Smooth muscle cell (in vitro differentiated cells): ENCODE measurements around the gene TMEM144. TPM values are rescaled to one million over a fixed set of nuclear protein-coding genes. Genes with fewer than 3 reads are reported as not detected.

Experiments
- DNase-seq: peaks from one replicate; lab custom pipeline; 2025; ENCODE audit not compliant: unreplicated experiment; lab: John Stamatoyannopoulos, UW
- H2AFZ ChIP-seq: fragments of 200-600 bp; sonication (generic); 2 replicates; pipeline ENCODE4 v1.6.0; 2016; ENCODE audit warnings: antibody characterized with exemption, low read depth, mild to moderate bottlenecking
- H3F3A ChIP-seq: fragments of 200-600 bp; sonication (generic); 2 replicates; pipeline ENCODE4 v1.6.0; 2017; ENCODE audit warnings: antibody characterized with exemption, low read depth
- H3K27ac ChIP-seq: fragments of 200-600 bp; sonication (generic); 2 replicates; pipeline ENCODE4 v1.5.1; 2016; ENCODE audit warnings: low read depth, mild to moderate bottlenecking
- H3K27me3 ChIP-seq: fragments of 200-600 bp; sonication (generic); 2 replicates; pipeline ENCODE4 v1.6.1; 2016; ENCODE audit warnings: low read depth, mild to moderate bottlenecking
- H3K36me3 ChIP-seq: fragments of 200-600 bp; sonication (generic); 2 replicates; pipeline ENCODE4 v1.5.1; 2016; ENCODE audit warnings: low read depth
- H3K4me1 ChIP-seq: fragments of 200-600 bp; sonication (generic); 2 replicates; pipeline ENCODE4 v1.5.1; 2016; ENCODE audit warnings: low read depth
- H3K4me2 ChIP-seq: fragments of 200-600 bp; sonication (generic); 2 replicates; pipeline ENCODE4 v1.6.0; 2016; ENCODE audit warnings: mild to moderate bottlenecking
- H3K4me3 ChIP-seq: fragments of 200-600 bp; sonication (generic); 2 replicates; pipeline ENCODE4 v1.5.1; 2016; ENCODE audit warnings: mild to moderate bottlenecking
- H3K79me2 ChIP-seq: fragments of 200-600 bp; sonication (generic); 2 replicates; pipeline ENCODE4 v1.6.0; 2016; ENCODE audit warnings: low read depth, mild to moderate bottlenecking
- H3K9ac ChIP-seq: fragments of 200-600 bp; sonication (generic); 2 replicates; pipeline ENCODE4 v1.6.0; 2016; ENCODE audit warnings: low read depth
- H3K9me3 ChIP-seq: fragments of 200-600 bp; sonication (generic); replicated peaks from 2 replicates; pipeline ENCODE4 v1.5.1; 2016; ENCODE audit warnings: low read depth
- H4K20me1 ChIP-seq: fragments of 200-600 bp; sonication (generic); 2 replicates; pipeline ENCODE4 v1.6.0; 2016; ENCODE audit warnings: low read depth
- WGBS: methylation state at CpG from one replicate; pipeline ENCODE4 v1.1.7; 2016; ENCODE audit warnings: low lambda C conversion rate; 5-methylcytosine and 5-hydroxymethylcytosine counted together
- polyA plus RNA-seq: library from polyadenylated mRNA; unstranded; fragments of >200 nt; fragmentation: Nextera tagmentation; extraction: Ambion mirVana; gene quantifications from 2 replicates; pipeline ENCODE4 v1.2.1, GENCODE V29; 2016
- total RNA-seq: library from RNA; depleted of rRNA; stranded (reverse); fragments of >200 nt; gene quantifications from 2 replicates; pipeline ENCODE4 v1.2.3, GENCODE V29; 2014
- TF ChIP-seq, protein P1 (sequence below): fragments of 200-600 bp; sonication (generic); IDR thresholded peaks from 2 replicates; pipeline ENCODE4 v1.5.1; 2017; ENCODE audit warnings: borderline replicate concordance, mild to moderate bottlenecking, antibody characterized with exemption; ENCODE audit not compliant: insufficient read depth, poor library complexity, severe bottlenecking

TMEM144 gene
- total and polyA plus RNA-seq, 2 experiments from 2014 or later, result 0.48 to 4.4 TPM

- no peak for DNase-seq
- H3K27ac ChIP-seq, result no peak overlapping the region
- WGBS, result 88% methylated on average over 3 of the region's 3 CpGs
Observed at GRCh38 chr4:158300012-158300411, 89.7 kb downstream of the TMEM144 start.

GRCh38 chr4:158302076-158302866 is 92.0 kb downstream of the TMEM144 start:
- Histone ChIP-seq H3K79me2 (no peaks in the 10 kb centered on the region), H3K4me3 (no peak overlapping the region), H3K27me3 (no peaks in the 10 kb centered on the region), H3K9me3 (no peaks in the 10 kb centered on the region), H3F3A (no peaks in the 10 kb centered on the region), H2AFZ (no peak overlapping the region), H3K4me1 (no peaks in the 10 kb centered on the region), H3K27ac (peak overlapping the region; percentile 65), H3K4me2 (no peak overlapping the region), H3K36me3 (no peaks in the 10 kb centered on the region), H3K9ac (no peak overlapping the region), H4K20me1 (no peaks in the 10 kb centered on the region)
- 57% methylated on average over 2 of the region's 2 CpGs for WGBS
- TF ChIP-seq, protein P1, sequence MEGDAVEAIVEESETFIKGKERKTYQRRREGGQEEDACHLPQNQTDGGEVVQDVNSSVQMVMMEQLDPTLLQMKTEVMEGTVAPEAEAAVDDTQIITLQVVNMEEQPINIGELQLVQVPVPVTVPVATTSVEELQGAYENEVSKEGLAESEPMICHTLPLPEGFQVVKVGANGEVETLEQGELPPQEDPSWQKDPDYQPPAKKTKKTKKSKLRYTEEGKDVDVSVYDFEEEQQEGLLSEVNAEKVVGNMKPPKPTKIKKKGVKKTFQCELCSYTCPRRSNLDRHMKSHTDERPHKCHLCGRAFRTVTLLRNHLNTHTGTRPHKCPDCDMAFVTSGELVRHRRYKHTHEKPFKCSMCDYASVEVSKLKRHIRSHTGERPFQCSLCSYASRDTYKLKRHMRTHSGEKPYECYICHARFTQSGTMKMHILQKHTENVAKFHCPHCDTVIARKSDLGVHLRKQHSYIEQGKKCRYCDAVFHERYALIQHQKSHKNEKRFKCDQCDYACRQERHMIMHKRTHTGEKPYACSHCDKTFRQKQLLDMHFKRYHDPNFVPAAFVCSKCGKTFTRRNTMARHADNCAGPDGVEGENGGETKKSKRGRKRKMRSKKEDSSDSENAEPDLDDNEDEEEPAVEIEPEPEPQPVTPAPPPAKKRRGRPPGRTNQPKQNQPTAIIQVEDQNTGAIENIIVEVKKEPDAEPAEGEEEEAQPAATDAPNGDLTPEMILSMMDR, result no peak
- no peak for DNase-seq

More at GRCh38 chr4:158300012-158300411, 89.7 kb downstream of the TMEM144 start:
- Histone ChIP-seq H3K27me3 (no peaks in the 10 kb centered on the region), H3K36me3 (no peaks in the 10 kb centered on the region), H2AFZ (no peak overlapping the region), H3K79me2 (no peaks in the 10 kb centered on the region), H3K9me3 (no peaks in the 10 kb centered on the region), H3K9ac (no peak overlapping the region), H3K4me3 (peak overlapping the region; percentile 13), H4K20me1 (no peaks in the 10 kb centered on the region), H3K4me1 (no peaks in the 10 kb centered on the region), H3F3A (no peaks in the 10 kb centered on the region), H3K4me2 (no peak overlapping the region)
- TF ChIP-seq, protein P1, result no peak

GRCh38 chr4:158304694-158305093 is 94.4 kb downstream of the TMEM144 start:
- DNase-seq, result no peak
- Histone ChIP-seq H3K27ac (no peak overlapping the region), H3F3A (no peaks in the 10 kb centered on the region), H3K4me1 (no peaks in the 10 kb centered on the region), H3K79me2 (no peaks in the 10 kb centered on the region), H3K36me3 (no peaks in the 10 kb centered on the region), H2AFZ (no peak overlapping the region), H3K4me3 (no peak overlapping the region), H3K4me2 (no peak overlapping the region), H3K9me3 (no peaks in the 10 kb centered on the region), H3K9ac (no peak overlapping the region), H4K20me1 (no peaks in the 10 kb centered on the region), H3K27me3 (no peaks in the 10 kb centered on the region)
- 89% methylated on average over 1 of the region's 1 CpG for WGBS
- TF ChIP-seq, protein P1, result no peak

Other genes starting within 250 kb of the TMEM144 start
- 62.2 and 79.4 TPM in 2 replicates for gene GASK1B, start 37.5 kb upstream of the TMEM144 start, total RNA-seq
- 12.9 and 22.4 TPM in 2 replicates for gene GASK1B, start 37.5 kb upstream of the TMEM144 start, polyA plus RNA-seq